ENCODE measurements around the gene TGFBRAP1.
"Not testable (repeated sequence)": the region's sequence is repeated elsewhere in the genome, so short reads cannot be mapped to it uniquely, and the experiment has no call there.

The TGFBRAP1 gene

GRCh38 chr2:105269426-105269825, 60.1 kb downstream of the TGFBRAP1 start:
- no peak for DNase-seq

- DNase-seq: no peak
Observed at GRCh38 chr2:105262651-105263091, 66.9 kb downstream of the TGFBRAP1 start.

GRCh38 chr2:105261061-105261460, 68.5 kb downstream of the TGFBRAP1 start:
- no peak for DNase-seq

GRCh38 chr2:105258835-105259350, 70.6 kb downstream of the TGFBRAP1 start:
- no peak for DNase-seq

- DNase-seq: no peak
Observed at GRCh38 chr2:105257981-105258380, 71.6 kb downstream of the TGFBRAP1 start.

GRCh38 chr2:105256431-105257047, 73.0 kb downstream of the TGFBRAP1 start:
- DNase-seq: no peak

- no peak for DNase-seq
Observed at GRCh38 chr2:105255979-105256378, 73.6 kb downstream of the TGFBRAP1 start.

GRCh38 chr2:105254531-105255210, 74.9 kb downstream of the TGFBRAP1 start:
- no peak for DNase-seq

GRCh38 chr2:105252271-105252670, 77.3 kb downstream of the TGFBRAP1 start:
- DNase-seq: no peak

- not testable (repeated sequence) for DNase-seq
Observed at GRCh38 chr2:105251016-105251648, 78.4 kb downstream of the TGFBRAP1 start.

GRCh38 chr2:105249891-105250290, 79.6 kb downstream of the TGFBRAP1 start:
- no peak for DNase-seq

GRCh38 chr2:105249181-105249580, 80.4 kb downstream of the TGFBRAP1 start:
- no peak for DNase-seq

- no peak for DNase-seq
Observed at GRCh38 chr2:105248316-105249070, 81.0 kb downstream of the TGFBRAP1 start.

GRCh38 chr2:105244451-105244850, 85.1 kb downstream of the TGFBRAP1 start:
- DNase-seq: no peak

- peak; percentile 38 for DNase-seq
Observed at GRCh38 chr2:105243961-105244360, 85.6 kb downstream of the TGFBRAP1 start.

GRCh38 chr2:105242286-105242993, 87.1 kb downstream of the TGFBRAP1 start:
- no peak for DNase-seq

- DNase-seq: no peak
Observed at GRCh38 chr2:105241443-105241842, 88.1 kb downstream of the TGFBRAP1 start, which contains the start of gene GPR45. Gene GPR45, plus strand, starts transcription at chr2:105241743. Its CDS starts 116 bp downstream, at chr2:105241859.

- no peak for DNase-seq
Observed at GRCh38 chr2:105239924-105240323, 89.6 kb downstream of the TGFBRAP1 start.

- no peak for DNase-seq
Observed at GRCh38 chr2:105238664-105239240, 90.8 kb downstream of the TGFBRAP1 start.

GRCh38 chr2:105237045-105237765, 92.3 kb downstream of the TGFBRAP1 start:
- peak; percentile 12 for DNase-seq

- DNase-seq: no peak
Observed at GRCh38 chr2:105236060-105236424, 93.5 kb downstream of the TGFBRAP1 start.
